ENCODE data around the gene SVIP.

The SVIP gene

DNA sequence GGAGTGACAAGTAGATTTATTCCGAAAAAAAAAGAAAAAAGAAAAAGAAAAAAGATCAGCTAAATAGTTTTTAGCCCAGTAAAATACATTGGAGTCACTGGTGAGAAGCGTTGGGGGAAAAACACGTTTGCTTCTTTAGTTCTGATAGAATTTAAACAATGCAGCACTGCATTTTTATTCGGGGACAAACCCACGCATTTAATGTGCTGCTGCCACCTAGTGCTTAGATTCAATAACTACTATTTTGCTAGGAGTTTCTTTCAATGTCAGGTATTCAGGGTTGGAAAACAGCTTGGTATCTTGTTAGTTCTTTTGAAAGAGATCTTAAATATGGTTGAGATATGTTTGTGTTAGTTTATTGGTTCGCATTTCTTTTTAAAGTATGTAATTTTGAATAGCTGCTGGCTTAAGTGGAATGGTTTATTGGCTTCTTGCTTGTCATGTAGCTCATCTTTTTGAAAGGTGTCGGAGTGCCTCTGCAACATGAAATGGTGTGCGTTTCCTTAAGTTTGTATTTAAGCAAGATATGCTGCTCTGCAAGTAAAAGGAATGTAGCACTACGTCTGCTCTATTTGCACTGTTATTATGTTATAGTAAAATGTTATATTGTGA is 41.9 kb downstream of the SVIP start:
- DNase-seq, result peak; percentile 46

DNA sequence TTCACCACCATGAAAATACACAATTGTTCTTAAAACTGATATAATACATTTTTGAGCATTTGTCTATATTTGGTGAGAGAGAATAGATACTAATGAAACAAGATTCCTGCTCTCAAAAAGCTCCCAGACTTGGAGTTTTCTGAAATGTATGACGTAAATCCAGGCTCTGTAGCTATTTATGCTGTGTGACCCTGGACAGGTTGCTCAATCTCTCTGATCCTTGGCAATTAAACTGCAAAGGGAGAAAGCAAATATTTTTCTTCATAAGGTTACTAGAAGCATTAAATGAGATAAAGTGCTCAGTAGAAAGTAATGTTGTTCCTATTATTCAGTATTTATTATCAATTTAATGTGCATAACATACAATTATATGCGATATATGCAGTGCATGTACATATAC is 42.5 kb downstream of the SVIP start:
- no peak for DNase-seq

DNA sequence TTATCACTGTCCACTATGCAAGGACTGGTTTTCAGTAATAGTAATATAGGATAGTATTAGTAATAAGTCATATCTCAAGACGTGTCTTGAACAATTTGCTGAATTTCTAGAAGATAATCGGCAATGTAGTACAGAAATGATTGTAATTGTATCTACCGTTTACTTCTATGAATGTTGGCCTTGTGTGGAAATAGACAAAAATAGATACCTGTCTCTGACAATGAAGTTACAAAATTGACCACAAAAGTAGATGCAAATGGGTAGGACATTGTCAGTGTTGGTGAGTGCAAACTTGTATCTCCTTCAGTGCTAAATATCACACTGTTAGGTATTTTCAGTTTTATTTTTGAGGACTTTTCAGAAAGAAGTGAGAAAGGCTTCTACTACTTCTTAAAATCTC is 43.1 kb downstream of the SVIP start:
- no peak for DNase-seq

DNA sequence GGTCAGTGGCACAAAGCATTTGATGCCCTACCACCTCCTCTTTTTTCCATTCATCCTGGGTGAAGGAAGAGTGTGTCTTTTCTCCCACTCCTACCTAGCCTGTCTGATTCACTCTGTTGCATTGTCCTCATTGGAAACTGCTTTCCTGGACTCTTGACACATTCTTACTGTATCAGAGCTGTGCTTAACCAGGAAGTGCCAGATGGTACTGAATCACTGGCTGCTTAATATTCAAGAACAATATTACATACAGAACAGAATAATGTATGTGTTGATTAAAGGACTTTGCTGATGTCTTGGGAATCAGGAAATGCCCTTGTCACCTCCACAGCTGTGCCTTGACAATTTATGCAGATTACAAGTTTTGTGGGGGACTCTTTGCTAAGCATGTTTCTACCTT is 44.4 kb downstream of the SVIP start:
- DNase-seq, result peak; percentile 39

DNA sequence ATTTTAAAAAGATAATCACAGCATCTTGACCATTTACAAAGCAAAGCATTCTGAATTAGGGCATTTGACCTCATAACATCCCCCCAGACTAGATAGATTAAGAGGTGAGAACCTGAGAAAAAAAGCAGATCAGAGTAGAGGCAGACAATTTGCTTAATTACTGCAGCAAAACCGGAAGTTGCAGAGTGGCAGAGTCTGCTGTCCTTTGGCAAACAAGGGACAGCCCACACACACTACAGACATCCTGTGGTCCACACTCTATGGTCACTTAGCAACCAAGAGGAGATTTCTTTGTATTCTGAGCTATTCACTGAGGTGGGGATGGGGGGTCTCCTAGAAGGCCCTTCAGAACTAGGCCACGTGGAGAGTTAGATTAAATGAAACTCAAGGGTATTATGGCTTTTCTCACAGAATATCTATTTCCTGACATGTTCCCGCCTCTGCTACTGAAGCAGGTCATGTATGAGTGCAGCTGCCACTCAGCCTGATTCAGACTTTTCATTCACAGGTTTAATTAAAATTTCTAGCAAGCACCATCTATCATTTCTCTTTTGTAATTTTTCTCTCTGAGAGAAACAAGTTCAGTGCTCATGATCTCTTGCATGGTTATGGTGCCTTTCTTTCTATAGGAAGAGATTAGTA is 48.5 kb downstream of the SVIP start:
- no peak for DNase-seq

DNA sequence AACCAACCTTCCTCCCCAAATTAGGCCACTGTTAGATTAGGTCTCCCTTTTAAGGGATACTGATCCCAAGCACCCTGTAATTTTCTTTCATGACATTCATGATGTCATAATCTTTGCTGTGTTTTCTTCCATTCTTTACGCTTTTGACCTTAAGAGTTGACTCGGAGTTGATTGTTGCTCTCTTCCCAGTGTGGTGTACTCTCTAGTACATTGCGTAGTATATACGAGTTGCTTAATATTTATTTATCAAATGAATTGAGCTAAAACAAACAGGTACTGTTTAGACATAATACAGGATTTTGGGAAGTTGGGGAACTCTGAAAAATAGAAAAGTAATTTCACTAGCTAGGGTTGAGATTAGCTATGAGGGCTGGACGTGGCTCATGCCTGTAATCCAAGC is 49.8 kb downstream of the SVIP start:
- no peak for DNase-seq

DNA sequence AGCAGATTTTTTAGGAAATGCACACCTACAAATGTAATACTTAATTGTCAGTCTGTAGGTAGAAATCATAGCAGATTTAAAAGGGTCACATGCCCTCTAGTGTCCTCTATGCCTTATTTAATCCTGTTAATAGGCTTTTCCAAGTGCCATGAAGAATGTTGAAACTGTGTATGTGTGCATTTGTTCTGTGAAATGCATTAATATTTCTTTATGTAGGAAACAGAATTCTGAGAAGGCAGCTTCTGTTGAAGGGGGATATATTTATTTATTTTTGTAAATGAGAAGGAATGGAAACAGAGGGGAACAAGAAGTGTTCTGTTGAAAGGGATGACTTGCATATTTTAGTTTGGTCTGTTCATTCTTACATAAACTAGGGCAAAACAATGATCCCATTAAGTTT is 51.0 kb downstream of the SVIP start:
- DNase-seq, result no peak

DNA sequence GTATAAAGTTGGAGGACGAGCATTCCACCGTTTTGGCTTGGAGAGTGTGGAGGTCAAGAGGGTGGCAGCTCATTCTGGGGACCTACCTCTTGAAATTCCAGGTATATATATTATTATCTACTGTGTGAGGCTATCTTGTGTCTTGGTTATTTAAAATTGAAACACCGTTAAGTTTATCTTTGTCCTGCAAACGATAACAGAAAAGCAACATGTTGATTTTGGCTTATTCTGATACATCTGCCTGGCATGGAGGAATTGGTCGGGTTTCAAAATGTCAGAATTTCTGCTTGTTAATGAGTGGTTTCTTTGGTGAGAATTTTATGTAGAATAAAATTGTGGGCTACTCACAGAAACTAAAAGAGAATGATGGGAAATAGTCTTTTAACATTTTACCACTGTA is 54.4 kb downstream of the SVIP start:
- DNase-seq, result no peak

DNA sequence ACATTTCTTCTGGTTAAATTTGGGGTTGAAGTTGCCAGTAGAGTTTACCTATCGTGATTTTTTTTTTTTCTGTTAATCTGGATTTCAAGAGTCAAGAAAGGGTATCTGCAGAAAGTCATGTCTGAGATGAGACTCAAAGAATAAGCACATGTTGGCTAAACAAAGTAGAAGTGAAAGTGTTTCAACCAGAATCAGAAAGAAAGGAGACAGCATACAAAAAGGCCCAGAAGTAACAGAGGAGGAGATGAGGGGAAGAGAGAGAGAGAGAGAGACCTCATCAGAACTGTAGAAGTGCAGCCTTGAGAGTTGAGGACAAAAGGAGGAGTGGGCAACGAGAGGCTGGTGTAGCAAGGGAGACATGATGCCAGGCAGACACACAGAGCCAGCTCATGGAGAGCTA is 54.9 kb downstream of the SVIP start:
- no peak for DNase-seq

DNA sequence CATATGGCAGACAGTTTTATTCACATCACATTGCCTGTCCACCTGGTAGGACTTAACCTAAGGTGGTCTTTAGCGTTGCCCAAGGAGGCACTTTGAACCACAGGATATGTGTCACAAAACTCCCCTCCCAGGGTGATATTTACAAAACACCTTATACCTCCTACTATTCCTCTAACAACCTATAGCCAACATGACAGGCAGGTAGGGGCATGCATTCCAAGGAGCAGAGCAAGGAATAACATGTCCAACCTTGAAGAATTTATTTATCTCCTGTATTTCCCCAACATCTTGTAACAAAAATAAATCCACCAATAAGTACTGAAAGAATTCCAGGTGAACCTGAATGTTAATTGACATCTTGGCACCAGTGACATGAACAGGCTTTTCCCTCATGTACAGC is 60.5 kb downstream of the SVIP start:
- DNase-seq, result no peak

Measured in fibroblast of skin of right biceps (primary cell).